Measurements from ENCODE around the gene ADAMTSL3. TPM values are rescaled to one million over a fixed set of nuclear protein-coding genes. Genes with fewer than 3 reads are reported as not detected.

ADAMTSL3 gene
- total RNA-seq, 1 experiment from 2014 or later = 0.07 TPM

DNA sequence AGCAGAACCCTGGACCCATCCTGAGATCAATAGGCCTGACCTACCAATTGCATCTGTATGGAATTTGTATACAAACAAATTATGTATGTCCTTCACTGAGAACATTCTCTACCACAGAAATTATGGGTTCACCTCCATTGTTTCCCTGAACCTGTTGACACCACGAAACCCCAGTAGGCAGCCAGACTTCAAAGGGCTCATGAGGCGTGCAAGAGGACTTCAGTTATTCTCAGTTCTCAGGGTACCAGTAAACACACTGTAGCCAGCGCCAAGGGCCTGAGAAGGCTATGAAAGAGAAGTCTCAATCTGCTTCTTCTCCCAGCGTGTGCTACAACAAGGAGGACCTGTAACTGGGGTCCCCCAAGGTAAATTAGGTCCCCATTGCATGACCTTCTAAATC is 326.7 kb downstream of the ADAMTSL3 start:
- intact Hi-C loops (cut with micrococcal nuclease; ENCODE audit: unreplicated experiment) = no loop called here

DNA sequence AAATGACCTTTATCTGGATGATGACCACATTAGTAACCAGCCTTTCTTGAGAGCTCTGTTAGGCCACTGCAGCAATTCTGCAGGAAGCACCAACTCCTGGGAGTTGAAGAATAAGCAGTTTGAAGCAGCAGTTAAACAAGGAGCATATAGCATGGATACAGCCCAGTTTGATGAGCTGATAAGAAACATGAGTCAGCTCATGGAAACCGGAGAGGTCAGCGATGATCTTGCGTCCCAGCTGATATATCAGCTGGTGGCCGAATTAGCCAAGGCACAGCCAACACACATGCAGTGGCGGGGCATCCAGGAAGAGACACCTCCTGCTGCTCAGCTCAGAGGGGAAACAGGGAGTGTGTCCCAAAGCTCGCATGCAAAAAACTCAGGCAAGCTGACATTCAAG is 328.8 kb downstream of the ADAMTSL3 start:
- Histone ChIP-seq H3K9me3 (no peaks in the 10 kb centered on the region), H3K36me3 (ENCODE audit: control insufficient read depth, insufficient read depth, low read length) (no peaks in the 10 kb centered on the region), H3K4me1 (no peaks in the 10 kb centered on the region), H3K4me3 (ENCODE audit: low read depth, low read length) (no peak overlapping the region), H3K27me3 (replicated peaks; ENCODE audit: control insufficient read depth, insufficient read depth, low read length) (no peaks in the 10 kb centered on the region)
- no TSS peak for BruUV-seq (replicated peaks)
- H3K36me3 Mint-ChIP-seq (ENCODE audit: insufficient read depth, unreplicated experiment) = no peaks in the 10 kb centered on the region
- H3K9me3 Mint-ChIP-seq (ENCODE audit: unreplicated experiment) = peaks cover under 1% of the 10 kb centered on the region
- no peaks in the 10 kb centered on the region for H3K4me1 Mint-ChIP-seq (ENCODE audit: low read depth, unreplicated experiment)
- TF ChIP-seq, protein P1, sequence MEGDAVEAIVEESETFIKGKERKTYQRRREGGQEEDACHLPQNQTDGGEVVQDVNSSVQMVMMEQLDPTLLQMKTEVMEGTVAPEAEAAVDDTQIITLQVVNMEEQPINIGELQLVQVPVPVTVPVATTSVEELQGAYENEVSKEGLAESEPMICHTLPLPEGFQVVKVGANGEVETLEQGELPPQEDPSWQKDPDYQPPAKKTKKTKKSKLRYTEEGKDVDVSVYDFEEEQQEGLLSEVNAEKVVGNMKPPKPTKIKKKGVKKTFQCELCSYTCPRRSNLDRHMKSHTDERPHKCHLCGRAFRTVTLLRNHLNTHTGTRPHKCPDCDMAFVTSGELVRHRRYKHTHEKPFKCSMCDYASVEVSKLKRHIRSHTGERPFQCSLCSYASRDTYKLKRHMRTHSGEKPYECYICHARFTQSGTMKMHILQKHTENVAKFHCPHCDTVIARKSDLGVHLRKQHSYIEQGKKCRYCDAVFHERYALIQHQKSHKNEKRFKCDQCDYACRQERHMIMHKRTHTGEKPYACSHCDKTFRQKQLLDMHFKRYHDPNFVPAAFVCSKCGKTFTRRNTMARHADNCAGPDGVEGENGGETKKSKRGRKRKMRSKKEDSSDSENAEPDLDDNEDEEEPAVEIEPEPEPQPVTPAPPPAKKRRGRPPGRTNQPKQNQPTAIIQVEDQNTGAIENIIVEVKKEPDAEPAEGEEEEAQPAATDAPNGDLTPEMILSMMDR (IDR thresholded peaks at IDR 0.05; ENCODE audit: insufficient read depth in 1 of 2, low read depth in 1 of 2, low read length in 1 of 2, severe bottlenecking in 1 of 2, unreplicated experiment in 1 of 2) = no peak
- POLR2A ChIA-PET = no interaction called here
- H3K4me3 Mint-ChIP-seq (ENCODE audit: unreplicated experiment) = no peak overlapping the region
- intact Hi-C loops (cut with micrococcal nuclease; ENCODE audit: unreplicated experiment) = no loop called here
- no peak for DNase-seq
- peaks cover 4% of the 10 kb centered on the region for H3K27me3 Mint-ChIP-seq (ENCODE audit: insufficient read depth, unreplicated experiment)
- H3K27ac Mint-ChIP-seq (ENCODE audit: unreplicated experiment) = no peak overlapping the region
- CTCF ChIA-PET = no interaction called here

More for the DNA sequence above, 326.7 kb downstream of the ADAMTSL3 start:
- TF ChIP-seq, protein P1 (IDR thresholded peaks at IDR 0.05; ENCODE audit: insufficient read depth in 1 of 2, low read depth in 1 of 2, low read length in 1 of 2, severe bottlenecking in 1 of 2, unreplicated experiment in 1 of 2) = no peak
- POLR2A ChIA-PET = no interaction called here
- no peak for DNase-seq
- Mint-ChIP-seq H3K36me3 (ENCODE audit: insufficient read depth, unreplicated experiment) (peaks cover 4% of the 10 kb centered on the region), H3K9me3 (ENCODE audit: unreplicated experiment) (peaks cover 20% of the 10 kb centered on the region), H3K27ac (ENCODE audit: unreplicated experiment) (no peak overlapping the region), H3K4me3 (ENCODE audit: unreplicated experiment) (no peak overlapping the region), H3K27me3 (ENCODE audit: insufficient read depth, unreplicated experiment) (no peaks in the 10 kb centered on the region), H3K4me1 (ENCODE audit: low read depth, unreplicated experiment) (no peaks in the 10 kb centered on the region)
- BruUV-seq (replicated peaks) = no TSS peak
- Histone ChIP-seq H3K4me3 (ENCODE audit: low read depth, low read length) (no peak overlapping the region), H3K4me1 (no peaks in the 10 kb centered on the region), H3K36me3 (ENCODE audit: control insufficient read depth, insufficient read depth, low read length) (no peaks in the 10 kb centered on the region), H3K27me3 (replicated peaks; ENCODE audit: control insufficient read depth, insufficient read depth, low read length) (no peaks in the 10 kb centered on the region), H3K9me3 (peaks cover 10% of the 10 kb centered on the region)
- CTCF ChIA-PET = no interaction called here

DNA sequence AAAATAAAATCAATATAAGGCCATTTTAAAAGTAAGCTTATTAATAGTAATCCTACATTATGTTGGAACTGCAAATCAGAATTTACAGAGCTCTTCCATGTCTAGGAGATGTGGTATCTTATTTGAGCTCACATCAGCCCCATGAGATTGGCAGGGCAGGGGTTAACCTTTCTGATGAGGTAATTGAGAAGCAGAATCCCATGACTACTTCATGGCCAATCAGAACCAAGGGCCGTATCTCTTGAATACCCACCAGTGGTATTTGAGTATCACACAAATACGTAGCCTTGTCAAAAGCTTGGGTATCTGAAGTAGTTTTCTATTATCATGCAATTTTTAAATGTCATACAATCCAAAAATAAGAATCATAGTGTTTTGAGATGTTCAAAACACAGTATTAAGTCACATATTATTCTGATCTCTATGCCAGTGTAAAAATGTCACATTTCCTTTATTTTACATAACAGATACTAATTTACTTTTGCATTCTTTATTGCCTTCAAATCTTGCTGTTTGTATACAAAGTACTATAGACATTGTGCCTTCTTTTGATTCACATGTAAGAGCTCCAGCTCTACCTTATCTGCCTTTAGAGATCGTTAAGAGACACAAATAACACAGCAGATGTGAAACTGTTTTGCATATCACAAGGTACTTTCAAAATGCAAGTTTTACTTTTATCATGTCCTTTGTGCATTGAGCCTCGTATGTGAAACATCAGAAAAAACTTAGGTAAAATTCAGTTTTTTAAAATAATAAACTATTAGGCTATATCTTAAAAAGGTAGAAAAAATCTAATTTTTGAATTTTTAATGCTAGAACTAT is 329.9 kb downstream of the ADAMTSL3 start:
- Histone ChIP-seq H3K9me3 (no peaks in the 10 kb centered on the region), H3K4me3 (ENCODE audit: low read depth, low read length) (no peak overlapping the region), H3K4me1 (no peaks in the 10 kb centered on the region), H3K27me3 (replicated peaks; ENCODE audit: control insufficient read depth, insufficient read depth, low read length) (no peaks in the 10 kb centered on the region), H3K36me3 (ENCODE audit: control insufficient read depth, insufficient read depth, low read length) (no peaks in the 10 kb centered on the region)
- H3K27ac Mint-ChIP-seq (ENCODE audit: unreplicated experiment) = no peak overlapping the region
- intact Hi-C loops (cut with micrococcal nuclease; ENCODE audit: unreplicated experiment) = no loop called here
- CTCF ChIA-PET = no interaction called here
- no TSS peak for BruUV-seq (replicated peaks)
- H3K4me1 Mint-ChIP-seq (ENCODE audit: low read depth, unreplicated experiment) = no peaks in the 10 kb centered on the region
- peaks cover 4% of the 10 kb centered on the region for H3K27me3 Mint-ChIP-seq (ENCODE audit: insufficient read depth, unreplicated experiment)
- POLR2A ChIA-PET = no interaction called here
- TF ChIP-seq, protein P1 (IDR thresholded peaks at IDR 0.05; ENCODE audit: insufficient read depth in 1 of 2, low read depth in 1 of 2, low read length in 1 of 2, severe bottlenecking in 1 of 2, unreplicated experiment in 1 of 2) = no peak
- H3K4me3 Mint-ChIP-seq (ENCODE audit: unreplicated experiment) = no peak overlapping the region
- DNase-seq = no peak
- no peaks in the 10 kb centered on the region for H3K9me3 Mint-ChIP-seq (ENCODE audit: unreplicated experiment)
- no peaks in the 10 kb centered on the region for H3K36me3 Mint-ChIP-seq (ENCODE audit: insufficient read depth, unreplicated experiment)

All from Caco-2 (cell line).